ENCODE data around the gene ZBTB11. TPM values are rescaled to one million over a fixed set of nuclear protein-coding genes. Genes with fewer than 3 reads are reported as not detected.
"Not testable (repeated sequence)": the region's sequence is repeated elsewhere in the genome, so short reads cannot be mapped to it uniquely, and the experiment has no call there.

ZBTB11 gene
- total RNA-seq, 1 experiment from 2014 or later = 31.3 TPM

- Histone ChIP-seq H3K9me3 (replicated peaks) (no peaks in the 10 kb centered on the region; the same call in 1 of the 2 replicates), H3K27ac (no peak overlapping the region), H3K4me1 (no peaks in the 10 kb centered on the region), H3K27me3 (no peaks in the 10 kb centered on the region), H3K4me3 (no peak overlapping the region), H3K36me3 (no peaks in the 10 kb centered on the region)
- no peak for DNase-seq
These were observed 25.8 kb upstream of the ZBTB11 start for GRCh38 chr3:101702726-101703125.

- no peak overlapping the region for H3K27ac ChIP-seq
- no peaks in the 10 kb centered on the region for H3K27me3 ChIP-seq
- H3K36me3 ChIP-seq = no peaks in the 10 kb centered on the region
- no peak for DNase-seq
- H3K4me1 ChIP-seq = peaks cover 3% of the 10 kb centered on the region; the same call in 1 of the 2 replicates
- H3K4me3 ChIP-seq = no peak overlapping the region
- H3K9me3 ChIP-seq (replicated peaks) = no peaks in the 10 kb centered on the region; the same call in 1 of the 2 replicates
These were observed 25.0 kb upstream of the ZBTB11 start for GRCh38 chr3:101701696-101702634.

GRCh38 chr3:101695779-101696372 lies 18.9 kb upstream of the ZBTB11 start:
- Histone ChIP-seq H3K27me3 (no peaks in the 10 kb centered on the region), H3K36me3 (no peaks in the 10 kb centered on the region)
- peak; percentile 76 to 95 for DNase-seq

GRCh38 chr3:101694836-101695235 lies 17.9 kb upstream of the ZBTB11 start:
- peak; percentile 82 to 85 for DNase-seq
- H3K4me3 ChIP-seq = peak overlapping the region; percentile 43
- H3K4me1 ChIP-seq = peaks cover 19% of the 10 kb centered on the region
- not testable (repeated sequence) for H3K27me3 ChIP-seq; H3K9me3 ChIP-seq (replicated peaks); H3K36me3 ChIP-seq
- peak overlapping the region; percentile 67 for H3K27ac ChIP-seq

More at GRCh38 chr3:101695779-101696372, 18.9 kb upstream of the ZBTB11 start:
- Histone ChIP-seq H3K4me1 (peaks cover 15% of the 10 kb centered on the region), H3K9me3 (replicated peaks) (no peaks in the 10 kb centered on the region), H3K27ac (peak overlapping the region; percentile 67), H3K4me3 (peak overlapping the region; percentile 43)

GRCh38 chr3:101693540-101693939 lies 16.6 kb upstream of the ZBTB11 start:
- peaks cover 19% of the 10 kb centered on the region for H3K4me1 ChIP-seq
- not testable (repeated sequence) for H3K27ac ChIP-seq; H3K4me3 ChIP-seq; H3K36me3 ChIP-seq; H3K27me3 ChIP-seq; H3K9me3 ChIP-seq (replicated peaks)
- DNase-seq = peak; percentile 39 to 51

- H3K36me3 ChIP-seq; H3K27ac ChIP-seq; DNase-seq; H3K27me3 ChIP-seq; H3K4me3 ChIP-seq; H3K9me3 ChIP-seq (replicated peaks): not testable (repeated sequence)
- peaks cover 17% of the 10 kb centered on the region for H3K4me1 ChIP-seq
These were observed 15.0 kb upstream of the ZBTB11 start for GRCh38 chr3:101691685-101692671.

- Histone ChIP-seq H3K4me3 (no peak overlapping the region), H3K9me3 (replicated peaks) (no peaks in the 10 kb centered on the region), H3K27ac (no peak overlapping the region), H3K4me1 (peaks cover 17% of the 10 kb centered on the region), H3K27me3 (no peaks in the 10 kb centered on the region), H3K36me3 (peaks cover 3% of the 10 kb centered on the region)
- peak; percentile 48 to 57 for DNase-seq
These were observed 14.0 kb upstream of the ZBTB11 start for GRCh38 chr3:101690972-101691371.

GRCh38 chr3:101689286-101689685 lies 12.4 kb upstream of the ZBTB11 start:
- Histone ChIP-seq H3K4me1 (peaks cover 15% of the 10 kb centered on the region), H3K36me3 (peaks cover 19% of the 10 kb centered on the region), H3K9me3 (replicated peaks) (no peaks in the 10 kb centered on the region), H3K27me3 (no peaks in the 10 kb centered on the region), H3K4me3 (no peak overlapping the region), H3K27ac (no peak overlapping the region)
- DNase-seq = no peak

GRCh38 chr3:101687142-101687931 lies 10.4 kb upstream of the ZBTB11 start:
- H3K36me3 ChIP-seq = peaks cover 38% of the 10 kb centered on the region
- peaks cover 19% of the 10 kb centered on the region for H3K4me1 ChIP-seq
- peak; percentile 50 to 52 for DNase-seq
- H3K27me3 ChIP-seq = no peaks in the 10 kb centered on the region
- H3K9me3 ChIP-seq (replicated peaks) = no peaks in the 10 kb centered on the region
- peak overlapping the region; percentile 77 for H3K4me3 ChIP-seq
- H3K27ac ChIP-seq = peak overlapping the region; percentile 80

- Histone ChIP-seq H3K4me3 (peak overlapping the region; percentile 77), H3K27me3 (no peaks in the 10 kb centered on the region), H3K4me1 (peaks cover 10% of the 10 kb centered on the region), H3K9me3 (replicated peaks) (no peaks in the 10 kb centered on the region), H3K36me3 (peaks cover 52% of the 10 kb centered on the region), H3K27ac (peak overlapping the region; percentile 80)
- no peak for DNase-seq
These were observed 9.0 kb upstream of the ZBTB11 start for GRCh38 chr3:101685870-101686307.

- no peak for DNase-seq
- Histone ChIP-seq H3K9me3 (replicated peaks) (no peaks in the 10 kb centered on the region), H3K36me3 (peaks cover 61% of the 10 kb centered on the region), H3K4me1 (peaks cover 6% of the 10 kb centered on the region; the same call in 1 of the 2 replicates), H3K27ac (peak overlapping the region; percentile 80), H3K27me3 (no peaks in the 10 kb centered on the region), H3K4me3 (peak overlapping the region; percentile 77)
These were observed 8.1 kb upstream of the ZBTB11 start for GRCh38 chr3:101685050-101685400.

GRCh38 chr3:101680466-101680865 lies 3.5 kb upstream of the ZBTB11 start:
- Histone ChIP-seq H3K9me3 (replicated peaks) (no peaks in the 10 kb centered on the region), H3K36me3 (peaks cover 56% of the 10 kb centered on the region), H3K27me3 (no peaks in the 10 kb centered on the region), H3K4me3 (no peak overlapping the region), H3K27ac (no peak overlapping the region), H3K4me1 (peaks cover 6% of the 10 kb centered on the region; the same call in 1 of the 2 replicates)
- DNase-seq = no peak

- DNase-seq; H3K9me3 ChIP-seq (replicated peaks); H3K27ac ChIP-seq; H3K4me1 ChIP-seq; H3K4me3 ChIP-seq; H3K27me3 ChIP-seq: not testable (repeated sequence)
- peaks cover 41% of the 10 kb centered on the region for H3K36me3 ChIP-seq
These were observed 1.9 kb upstream of the ZBTB11 start for GRCh38 chr3:101678837-101679236.
